ENCODE results near the gene EPHA3.

GRCh38 chr3:89212619-89213018 is 105.2 kb downstream of the EPHA3 start:
- no peak for TF ChIP-seq CTCF (tag by site-specific recombination; IDR thresholded peaks at IDR 0.05)
- no peak for TF ChIP-seq ZNF521 (tag by site-specific recombination; IDR thresholded peaks at IDR 0.05)
- TF ChIP-seq BCL11A (tag by site-specific recombination; IDR thresholded peaks at IDR 0.05; ENCODE audit: low read depth): no peak
- TF ChIP-seq ZNF423 (tag by site-specific recombination; IDR thresholded peaks at IDR 0.05): no peak
- TF ChIP-seq ZNF501 (tag by site-specific recombination; IDR thresholded peaks at IDR 0.05): no peak
- no peak for TF ChIP-seq ZNF175 (tag by site-specific recombination; IDR thresholded peaks at IDR 0.05)
- TF ChIP-seq ZNF24 (tag by site-specific recombination; IDR thresholded peaks at IDR 0.05): no peak
- no peak for TF ChIP-seq PRDM6 (tag by site-specific recombination; IDR thresholded peaks at IDR 0.05)
